HuH-7.5 (cell line): Measurements from ENCODE around the gene MPPED1.

ENCODE experiments used
- DNase-seq: peaks from one replicate; pipeline ENCODE4 v3.0.0; 2011; ENCODE audit warnings: low spot score

The MPPED1 gene

DNA sequence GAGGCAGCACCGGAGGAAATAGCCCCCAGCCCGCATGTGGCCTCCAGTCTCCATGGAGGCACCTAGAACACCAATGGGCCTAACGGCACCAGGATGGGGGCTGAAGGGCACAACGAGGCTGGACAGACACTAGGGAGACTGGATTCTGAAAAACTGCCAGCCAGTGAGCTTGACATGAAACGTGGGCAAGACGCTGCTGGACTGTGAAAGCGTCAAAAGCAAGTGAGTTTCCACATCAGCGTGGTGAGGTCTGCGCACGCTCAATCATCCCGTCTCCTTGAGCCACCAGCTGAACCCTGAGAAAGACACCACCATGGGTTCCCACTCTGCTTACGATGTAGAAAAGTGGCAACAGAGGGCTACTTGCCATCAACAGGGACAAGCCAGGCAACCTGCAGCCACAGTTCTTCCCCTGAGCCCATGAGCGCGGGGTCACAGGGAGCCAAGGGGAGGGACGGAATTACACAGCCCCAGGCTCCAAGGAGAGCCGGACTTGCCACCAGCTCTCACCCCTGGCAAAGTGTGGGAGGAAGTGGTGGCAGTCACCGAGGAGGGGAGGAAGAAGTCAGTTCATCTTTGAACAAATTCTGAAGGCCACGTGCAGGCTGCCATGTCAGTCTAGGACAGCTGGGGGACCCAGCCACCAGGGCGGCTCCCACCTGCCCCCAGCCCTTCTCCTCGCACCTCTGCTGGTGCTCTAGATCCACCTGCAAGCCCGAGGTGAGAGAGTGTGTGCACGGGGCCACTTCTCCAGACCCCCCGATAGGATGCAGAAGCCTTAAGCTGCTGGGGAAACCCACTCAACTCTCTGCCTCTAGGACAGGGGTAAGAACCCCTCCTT, 131.1 kb downstream of the MPPED1 start:
- DNase-seq = no peak

DNA sequence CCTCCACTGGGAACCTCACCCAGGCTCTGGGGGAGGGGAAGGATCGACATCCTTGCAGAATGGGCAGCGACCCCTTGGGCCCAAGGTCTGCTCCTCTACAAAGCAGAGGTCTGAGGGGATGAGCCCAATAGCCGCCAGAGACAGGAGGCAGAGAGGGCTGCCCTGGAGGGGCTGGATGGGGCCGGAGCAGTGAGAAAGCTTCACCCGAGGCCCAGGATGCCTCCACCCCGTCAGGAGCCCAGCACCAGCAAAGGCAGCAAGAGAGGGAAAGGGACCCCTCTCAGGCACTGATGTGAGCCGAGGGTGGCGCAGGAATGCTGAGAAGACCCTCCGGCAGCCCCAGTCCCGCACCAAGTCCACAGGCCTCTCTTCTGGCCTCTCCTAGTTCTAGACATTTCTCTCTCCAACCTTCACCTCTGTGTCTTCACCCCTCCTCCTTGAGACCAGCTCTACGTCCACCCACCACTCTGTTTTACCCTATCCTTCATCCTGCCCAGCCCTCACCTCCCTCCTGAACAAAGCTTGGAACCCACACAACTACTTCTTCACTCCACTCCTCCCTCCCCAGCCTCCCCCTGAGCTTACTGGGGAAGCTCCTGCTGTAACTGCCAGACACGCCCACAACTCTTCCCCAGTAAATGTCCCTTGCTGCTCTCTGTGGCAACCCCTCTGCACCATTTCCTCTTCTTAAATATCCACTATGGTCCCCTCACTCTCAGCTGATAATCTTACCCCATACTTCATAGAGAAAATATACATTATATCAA, 131.9 kb downstream of the MPPED1 start:
- DNase-seq = no peak

DNA sequence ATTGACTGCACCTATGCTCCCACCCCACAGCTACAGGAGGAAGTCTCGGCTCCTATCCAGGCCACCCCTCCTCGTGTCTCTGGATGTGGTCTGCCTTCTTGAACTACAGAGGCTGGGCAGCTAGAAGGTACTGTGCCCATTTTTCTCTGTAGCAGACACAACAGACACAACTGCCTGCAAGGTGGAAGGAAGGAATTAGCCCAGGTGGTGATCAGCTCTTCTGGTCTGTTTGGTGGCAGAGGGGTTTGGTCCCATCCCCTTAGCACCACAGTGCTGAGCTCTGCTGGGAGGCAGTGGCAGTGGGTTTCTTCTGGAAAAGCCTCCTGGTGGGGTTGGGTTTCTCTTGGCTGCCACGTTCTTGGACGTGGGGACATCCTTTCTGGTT, 132.5 kb downstream of the MPPED1 start:
- no peak for DNase-seq

GRCh38 chr22:43546186-43546585, 134.4 kb downstream of the MPPED1 start:
- no peak for DNase-seq

DNA sequence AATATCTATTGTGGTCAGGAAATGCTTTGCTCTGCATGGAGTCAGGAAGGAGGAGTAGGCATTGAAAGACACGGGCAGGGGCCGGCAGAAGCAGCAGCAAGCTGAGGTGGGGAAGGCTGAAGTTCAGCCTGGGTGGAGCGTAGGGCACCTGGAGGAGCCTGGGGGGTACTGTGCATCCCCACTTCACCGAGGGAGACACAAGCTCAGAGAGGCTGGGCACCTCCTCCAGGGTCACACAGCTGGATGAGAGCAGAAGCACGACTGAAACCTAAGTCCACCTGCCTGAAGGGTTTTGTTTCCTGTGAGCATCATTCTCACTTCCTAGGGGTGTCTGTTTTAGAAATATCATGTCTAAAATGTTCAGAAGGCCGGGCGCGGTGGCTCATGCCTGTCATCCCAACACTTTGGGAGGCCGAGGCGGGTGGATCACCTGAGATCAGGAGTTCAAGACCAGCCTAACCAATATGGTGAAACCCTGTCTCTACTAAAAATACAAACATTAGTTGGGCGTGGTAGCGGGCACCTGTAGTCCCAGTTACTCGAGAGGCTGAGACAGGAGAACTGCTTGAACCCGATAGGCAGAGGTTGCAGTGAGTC, 138.3 kb downstream of the MPPED1 start:
- no peak for DNase-seq

- no peak for DNase-seq
Observed at GRCh38 chr22:43550672-43551071, 138.9 kb downstream of the MPPED1 start.

DNA sequence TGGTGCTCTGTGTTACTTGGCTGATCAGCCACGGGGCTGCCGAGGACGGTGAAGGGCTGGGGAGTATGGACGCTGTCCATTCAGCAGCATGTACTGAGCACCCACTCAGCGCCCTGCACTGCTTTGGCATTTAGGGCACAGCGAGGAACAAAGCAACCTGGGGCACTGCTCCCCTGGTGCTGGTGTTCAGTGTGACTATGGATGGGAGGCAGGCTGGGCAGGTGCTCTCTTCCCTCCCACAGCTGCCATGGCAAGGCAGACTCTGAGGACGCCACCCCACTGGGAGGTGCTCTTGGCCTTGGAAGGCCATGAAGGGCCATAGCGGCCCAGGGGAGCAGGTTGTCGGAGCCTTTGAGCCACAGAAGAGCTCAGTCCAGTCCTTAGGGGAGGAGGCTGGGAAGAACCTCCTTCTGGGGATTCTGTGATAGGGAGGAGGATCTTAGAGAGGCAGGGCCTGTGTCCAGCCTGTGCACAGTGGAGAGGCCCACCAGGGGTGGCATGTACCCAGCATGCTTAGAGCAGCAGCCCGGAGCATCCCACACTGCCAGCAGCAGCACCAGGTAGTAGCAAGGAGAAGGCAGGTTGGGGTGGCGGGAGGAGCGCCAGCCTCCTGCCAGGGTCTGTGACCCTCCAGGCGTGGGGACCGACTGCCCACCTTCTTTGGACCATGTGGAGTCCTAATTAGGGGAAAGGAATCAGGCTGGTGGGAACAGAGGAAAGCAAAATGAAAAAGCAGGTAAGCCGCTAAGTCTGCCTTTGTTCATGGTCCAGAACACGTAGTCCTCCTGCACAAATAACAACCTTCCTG, 141.8 kb downstream of the MPPED1 start:
- no peak for DNase-seq

DNA sequence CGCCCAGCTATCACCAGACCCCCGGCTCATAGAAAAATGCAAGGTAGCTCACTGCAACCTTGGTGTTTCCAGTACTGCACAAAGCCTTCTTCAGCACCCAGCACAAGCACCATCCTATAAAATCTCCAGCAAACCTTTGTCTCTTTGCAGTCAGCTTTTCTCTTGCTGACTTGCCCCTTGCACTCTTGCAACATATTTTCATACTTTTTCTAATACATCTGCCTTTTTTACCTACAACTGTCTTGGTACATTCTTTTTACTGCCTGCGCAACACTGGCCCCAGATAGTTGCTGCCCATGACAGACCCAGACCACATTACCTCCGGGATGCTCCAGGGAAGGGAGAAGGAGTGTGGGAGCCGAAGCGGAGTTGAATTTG, 142.4 kb downstream of the MPPED1 start:
- no peak for DNase-seq

- no peak for DNase-seq
Observed at GRCh38 chr22:43554694-43555365, 143.0 kb downstream of the MPPED1 start.

DNA sequence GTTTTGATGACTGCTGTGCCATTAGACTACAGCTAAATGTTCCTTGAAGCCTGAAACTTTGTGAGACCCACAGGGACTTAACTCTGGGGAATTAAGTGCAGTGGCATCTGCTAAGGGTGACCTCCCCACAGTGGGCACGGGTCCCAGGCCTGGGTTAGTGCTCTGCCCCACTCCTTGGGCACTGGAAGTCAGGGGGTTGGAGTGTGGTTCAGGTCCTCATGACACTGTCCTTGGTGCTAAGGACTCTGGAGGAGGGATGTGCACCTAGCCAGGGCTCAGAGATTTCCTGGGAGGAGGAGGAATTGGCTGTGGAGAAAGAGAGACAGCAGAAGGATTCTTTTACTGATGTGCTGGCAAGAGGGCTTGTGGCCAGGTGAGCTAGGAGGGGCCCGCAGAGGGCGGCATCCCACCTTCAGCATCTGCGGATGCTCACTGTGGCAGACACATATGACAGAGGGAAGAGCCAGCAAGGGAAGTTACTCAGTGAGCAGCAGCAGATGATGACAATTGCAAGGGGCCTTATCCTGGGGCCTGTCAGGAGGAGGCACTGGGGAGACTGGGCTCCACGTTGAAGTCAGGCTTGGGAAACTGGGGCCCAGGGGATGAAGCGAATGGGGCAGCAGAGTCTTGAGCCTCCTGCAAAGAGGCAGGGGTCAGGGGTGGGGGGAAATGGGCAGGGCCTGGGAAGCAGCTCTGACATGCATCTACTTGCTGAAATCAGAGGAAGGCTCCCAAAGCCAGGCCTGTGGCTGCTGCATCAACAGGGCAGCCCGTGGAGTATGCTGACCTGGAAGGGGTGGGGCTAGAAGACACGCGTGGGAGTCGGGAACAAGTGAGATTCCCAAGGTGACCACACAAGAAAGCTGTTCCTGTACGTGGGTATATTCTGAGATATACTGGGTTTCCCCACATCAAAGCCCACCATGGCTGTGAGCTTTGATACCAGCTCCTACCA, 144.0 kb downstream of the MPPED1 start:
- no peak for DNase-seq
